Keratinocyte (primary cell): ENCODE data around the gene OXNAD1. TPM values are rescaled to one million over a fixed set of nuclear protein-coding genes. Genes with fewer than 3 reads are reported as not detected.

Experiments used
- DNase-seq: peaks from one replicate; pipeline ENCODE4 v3.0.0-alpha.2; 2011; ENCODE audit warnings: low read depth, missing footprints, low spot score
- FAIRE-seq: peaks from 2 replicates; lab custom pipeline; 2011; peaks lifted over from hg19 to GRCh38; lab: Jason Lieb, UNC
- H2AFZ ChIP-seq: 2 replicates; pipeline ENCODE4 v1.6.0; 2012; ENCODE audit warnings: low read length, control low read depth, inconsistent platforms; ENCODE audit not compliant: control insufficient read depth
- H3K27ac ChIP-seq: 2 replicates; pipeline ENCODE4 v1.5.1; 2011; ENCODE audit warnings: low read length; ENCODE audit not compliant: control insufficient read depth, insufficient read depth
- H3K27me3 ChIP-seq: 3 replicates; pipeline ENCODE4 v1.6.0; 2011; ENCODE audit warnings: low read length; ENCODE audit not compliant: control insufficient read depth, insufficient read depth; ENCODE audit errors: extremely low read depth
- H3K36me3 ChIP-seq, 2 experiments: 2 replicates in 1 of 2; 3 replicates in 1 of 2; pipeline ENCODE4 v1.5.1; 2011; ENCODE audit warnings: low read length in 2 of 2, mild to moderate bottlenecking in 1 of 2; ENCODE audit not compliant: control insufficient read depth in 2 of 2, insufficient read depth in 2 of 2; ENCODE audit errors: extremely low read depth in 1 of 2
- H3K4me1 ChIP-seq: 3 replicates; pipeline ENCODE4 v1.5.1; 2011; ENCODE audit warnings: low read length; ENCODE audit not compliant: control insufficient read depth, insufficient read depth; ENCODE audit errors: extremely low read depth
- H3K4me2 ChIP-seq: 3 replicates; pipeline ENCODE4 v1.6.0; 2011; ENCODE audit warnings: low read depth, low read length; ENCODE audit not compliant: control insufficient read depth, insufficient read depth; ENCODE audit errors: extremely low read depth
- H3K4me3 ChIP-seq, 3 experiments: fragments of 200-600 bp in 1 of 3; sonication (generic) in 1 of 3; 2 replicates in 2 of 3; 3 replicates in 1 of 3; pipeline ENCODE4 v1.5.1; 2011 to 2016; ENCODE audit warnings: low read length in 3 of 3, mild to moderate bottlenecking in 3 of 3, control low read depth in 2 of 3, inconsistent platforms in 1 of 3, low read depth in 1 of 3, mixed read lengths in 1 of 3, mixed run types in 1 of 3, moderate library complexity in 1 of 3; ENCODE audit not compliant: control insufficient read depth in 2 of 3, insufficient read depth in 2 of 3; ENCODE audit errors: extremely low read depth in 1 of 3
- H3K79me2 ChIP-seq: 2 replicates; pipeline ENCODE4 v1.6.0; 2012; ENCODE audit warnings: low read length; ENCODE audit not compliant: control insufficient read depth, insufficient read depth
- H3K9ac ChIP-seq: 3 replicates; pipeline ENCODE4 v1.6.0; 2011; ENCODE audit warnings: low read length; ENCODE audit not compliant: control insufficient read depth, insufficient read depth; ENCODE audit errors: extremely low read depth
- H3K9me1 ChIP-seq: 3 replicates; pipeline ENCODE4 v1.6.0; 2011; ENCODE audit warnings: low read length; ENCODE audit not compliant: control insufficient read depth, insufficient read depth; ENCODE audit errors: extremely low read depth
- H3K9me3 ChIP-seq: 2 replicates; pipeline ENCODE4 v1.5.1; 2012; ENCODE audit warnings: low read depth, low read length; ENCODE audit not compliant: control insufficient read depth
- H4K20me1 ChIP-seq: 3 replicates; pipeline ENCODE4 v1.6.0; 2011; ENCODE audit warnings: low read length; ENCODE audit not compliant: control insufficient read depth, insufficient read depth; ENCODE audit errors: extremely low read depth
- EZH2 ChIP-seq: IDR thresholded peaks from one replicate; pipeline ENCODE4 v1.6.1; 2012; ENCODE audit warnings: inconsistent platforms, mild to moderate bottlenecking, low read length, moderate library complexity
- dilution Hi-C: fragments of 300-500 bp; cut with MboI; formaldehyde crosslinking; loops from one replicate; pipeline ENCODE4 v1.7.0; 2020; ENCODE audit warnings: low sequenced_read_pairs; ENCODE audit not compliant: extremely low pct_ligation_motif_present
- polyA plus RNA-seq, 5 experiments: library from polyadenylated mRNA; depleted of rRNA in 3 of 5; stranded (reverse) in 3 of 5; stranded (forward) in 1 of 5; unstranded in 1 of 5; fragments of >200 nt; gene quantifications; 1 replicate in 1 of 5; 2 replicates in 3 of 5; 3 replicates in 1 of 5; pipeline versions ENCODE4 v1.2.1 to v1.2.3, GENCODE V29; 2011 to 2012; ENCODE audit warnings: missing spikeins in 2 of 5, low read depth in 1 of 5, low replicate concordance in 1 of 5
- TF ChIP-seq, protein P1 (sequence below), 3 experiments: IDR thresholded peaks in 1 of 3; conservative IDR thresholded peaks in 1 of 3; optimal IDR thresholded peaks in 1 of 3; 2 replicates in 2 of 3; 3 replicates in 1 of 3; pipeline versions ENCODE3 to v1.5.1; 2011; ENCODE audit warnings: low read length in 3 of 3, mild to moderate bottlenecking in 3 of 3, moderate library complexity in 2 of 3, control low read depth in 1 of 3, inconsistent platforms in 1 of 3; ENCODE audit not compliant: insufficient read depth in 2 of 3; ENCODE audit errors: extremely low read depth in 1 of 3

OXNAD1 gene
- polyA plus RNA-seq, 1 donor (not counting 4 experiments of a cell fraction or from before 2014, with no cell fraction given) = 15.2 TPM

DNA sequence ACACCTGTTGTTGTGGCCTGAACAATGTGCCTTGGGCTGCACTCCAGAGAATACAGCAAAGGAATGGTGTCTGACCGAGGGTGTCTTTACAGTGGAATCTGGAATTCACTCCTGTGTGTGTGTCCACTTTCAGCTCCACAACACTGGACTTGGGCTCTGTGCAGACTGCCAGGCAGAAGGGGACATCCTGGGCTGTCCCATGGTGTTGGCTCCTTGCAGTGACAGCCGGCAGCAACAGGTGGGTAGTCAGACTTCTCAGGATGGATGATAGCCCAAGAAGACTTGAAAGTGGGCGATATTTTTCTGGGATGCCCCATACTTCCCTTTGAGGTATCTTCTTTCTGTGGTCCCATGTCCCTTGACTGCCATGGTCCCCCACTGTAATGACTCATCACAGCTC lies 45.2 kb upstream of the OXNAD1 start:
- H2AFZ ChIP-seq = no peak overlapping the region
- H3K9me1 ChIP-seq = no peaks in the 10 kb centered on the region
- no peaks in the 10 kb centered on the region for H3K36me3 ChIP-seq
- H3K27me3 ChIP-seq = peaks cover 9% of the 10 kb centered on the region
- FAIRE-seq (no peak), DNase-seq (no peak)
- no peak overlapping the region for H3K9ac ChIP-seq
- no peak overlapping the region for H3K4me2 ChIP-seq
- dilution Hi-C loops = no loop called here
- no peaks in the 10 kb centered on the region for H3K79me2 ChIP-seq
- H3K4me1 ChIP-seq = no peaks in the 10 kb centered on the region
- H3K9me3 ChIP-seq = no peaks in the 10 kb centered on the region
- no peak overlapping the region for H3K4me3 ChIP-seq
- no peak overlapping the region for H3K27ac ChIP-seq
- no peaks in the 10 kb centered on the region for H4K20me1 ChIP-seq
- no peak for TF ChIP-seq EZH2
- TF ChIP-seq, protein P1, sequence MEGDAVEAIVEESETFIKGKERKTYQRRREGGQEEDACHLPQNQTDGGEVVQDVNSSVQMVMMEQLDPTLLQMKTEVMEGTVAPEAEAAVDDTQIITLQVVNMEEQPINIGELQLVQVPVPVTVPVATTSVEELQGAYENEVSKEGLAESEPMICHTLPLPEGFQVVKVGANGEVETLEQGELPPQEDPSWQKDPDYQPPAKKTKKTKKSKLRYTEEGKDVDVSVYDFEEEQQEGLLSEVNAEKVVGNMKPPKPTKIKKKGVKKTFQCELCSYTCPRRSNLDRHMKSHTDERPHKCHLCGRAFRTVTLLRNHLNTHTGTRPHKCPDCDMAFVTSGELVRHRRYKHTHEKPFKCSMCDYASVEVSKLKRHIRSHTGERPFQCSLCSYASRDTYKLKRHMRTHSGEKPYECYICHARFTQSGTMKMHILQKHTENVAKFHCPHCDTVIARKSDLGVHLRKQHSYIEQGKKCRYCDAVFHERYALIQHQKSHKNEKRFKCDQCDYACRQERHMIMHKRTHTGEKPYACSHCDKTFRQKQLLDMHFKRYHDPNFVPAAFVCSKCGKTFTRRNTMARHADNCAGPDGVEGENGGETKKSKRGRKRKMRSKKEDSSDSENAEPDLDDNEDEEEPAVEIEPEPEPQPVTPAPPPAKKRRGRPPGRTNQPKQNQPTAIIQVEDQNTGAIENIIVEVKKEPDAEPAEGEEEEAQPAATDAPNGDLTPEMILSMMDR (optimal IDR thresholded peaks at IDR 0.05 in 1 of 3, IDR thresholded peaks at IDR 0.05 in 1 of 3, conservative IDR thresholded peaks at IDR 0.05 in 1 of 3; ENCODE audit: extremely low read depth in 1 of 3, insufficient read depth in 2 of 3, low read length in 3 of 3) = no peak

DNA sequence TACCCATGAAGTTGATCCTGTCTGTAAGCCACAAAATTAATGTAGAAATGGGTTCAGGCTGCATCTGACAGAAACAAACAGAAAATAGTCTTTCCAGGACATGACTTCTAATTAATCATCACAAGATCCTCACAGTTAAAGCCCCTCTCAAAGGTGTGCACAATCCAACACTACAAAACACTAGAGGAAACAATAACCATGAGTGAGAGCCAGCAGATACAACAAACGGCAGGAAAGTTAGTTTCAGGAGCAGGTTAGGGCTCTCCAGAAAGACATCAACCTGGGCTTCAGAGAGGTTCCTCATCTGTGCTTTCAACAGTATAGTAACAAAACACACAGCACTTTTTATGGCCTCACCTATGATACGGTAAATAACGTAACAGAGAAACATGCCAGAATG lies 43.0 kb upstream of the OXNAD1 start:
- Histone ChIP-seq H3K9me1 (no peaks in the 10 kb centered on the region), H2AFZ (no peak overlapping the region), H3K4me1 (no peaks in the 10 kb centered on the region), H3K36me3 (no peaks in the 10 kb centered on the region), H3K4me3 (no peak overlapping the region), H3K9ac (no peak overlapping the region), H3K4me2 (no peak overlapping the region), H3K27ac (no peak overlapping the region), H3K79me2 (no peaks in the 10 kb centered on the region), H3K27me3 (peaks cover 9% of the 10 kb centered on the region), H3K9me3 (no peaks in the 10 kb centered on the region), H4K20me1 (no peaks in the 10 kb centered on the region)
- no peak for DNase-seq
- no peak for TF ChIP-seq EZH2
- TF ChIP-seq, protein P1 (optimal IDR thresholded peaks at IDR 0.05 in 1 of 3, IDR thresholded peaks at IDR 0.05 in 1 of 3, conservative IDR thresholded peaks at IDR 0.05 in 1 of 3; ENCODE audit: extremely low read depth in 1 of 3, insufficient read depth in 2 of 3, low read length in 3 of 3) = no peak
- dilution Hi-C loops = no loop called here
- no peak for FAIRE-seq
